GM19023 (cell line): ENCODE measurements around the gene PFKL.
"Not testable (repeated sequence)": the region's sequence is repeated elsewhere in the genome, so short reads cannot be mapped to it uniquely, and the experiment has no call there.

Source experiments
- ATAC-seq: cut with Tn5 transposase; IDR thresholded peaks from one replicate; pipeline ENCODE4 v1.9.1; 2021; ENCODE audit warnings: mild to moderate bottlenecking, moderate library complexity; ENCODE audit not compliant: unreplicated experiment

Gene PFKL

DNA sequence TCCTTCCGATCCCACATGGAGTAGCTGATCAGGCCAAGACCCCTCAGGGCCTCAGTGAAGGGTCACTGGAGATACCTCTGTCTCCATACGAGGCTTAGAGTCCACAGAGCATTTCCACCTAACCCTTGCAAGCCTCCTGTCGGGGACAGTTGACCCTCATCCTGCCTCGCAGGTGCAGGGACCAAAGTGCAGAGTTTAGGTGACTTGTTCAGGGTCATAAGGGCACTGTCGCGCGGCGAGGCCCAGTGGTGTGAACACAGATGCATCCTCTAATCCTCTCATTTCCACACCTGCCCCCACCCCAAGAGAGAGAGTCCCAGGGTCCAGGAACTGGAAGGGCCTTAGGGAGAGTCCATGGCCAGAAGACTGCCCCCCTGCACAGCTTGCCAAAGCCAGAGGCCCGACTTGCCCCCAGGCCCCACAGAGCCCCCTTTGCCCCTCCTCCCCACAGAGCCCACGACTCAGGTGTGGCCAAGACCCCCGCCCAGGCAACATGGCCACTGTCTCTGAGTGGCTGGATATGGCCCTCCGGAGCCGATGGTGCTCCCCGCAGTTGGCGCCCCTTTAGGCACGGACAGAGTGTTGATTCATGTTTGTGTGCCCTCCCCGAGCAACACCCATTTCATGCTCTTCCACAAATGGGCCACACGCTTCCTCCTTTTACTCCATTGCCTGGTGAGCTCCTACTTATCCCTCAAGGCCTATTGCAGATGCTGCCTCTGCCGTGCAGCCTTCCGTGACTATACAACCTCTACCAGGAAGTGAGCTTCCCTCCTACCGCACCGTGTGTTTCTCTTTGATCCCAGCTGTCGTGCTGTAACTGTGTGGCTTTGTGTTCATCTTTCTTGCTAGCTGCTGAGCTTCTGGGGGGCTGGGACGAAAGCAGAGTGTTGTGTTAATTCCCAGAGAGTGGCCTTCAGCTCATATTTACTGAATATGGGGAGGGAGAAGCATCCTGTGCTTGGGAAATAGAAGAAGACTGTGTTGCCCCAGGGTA lies 55.2 kb downstream of the PFKL start:
- no peak for ATAC-seq

DNA sequence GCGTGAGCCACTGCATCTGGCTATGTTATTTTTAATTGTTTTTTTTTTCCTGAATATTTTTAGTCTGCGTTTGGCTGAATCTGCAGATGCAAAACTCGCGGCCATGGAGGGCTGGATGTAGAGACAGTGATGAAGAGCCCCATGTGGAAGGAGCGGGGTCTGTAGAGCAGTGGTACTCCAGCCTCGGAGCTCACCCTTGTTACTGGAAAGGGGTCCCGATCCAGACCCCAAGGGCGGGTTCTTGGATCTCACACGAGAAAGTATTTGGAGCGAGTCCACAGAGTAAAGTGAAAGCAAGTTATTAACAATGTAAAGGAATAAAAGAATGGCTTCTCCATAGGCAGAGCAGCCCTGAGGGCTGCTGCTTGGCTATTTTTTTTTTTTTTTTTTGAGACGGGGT lies 56.3 kb downstream of the PFKL start:
- no peak for ATAC-seq

DNA sequence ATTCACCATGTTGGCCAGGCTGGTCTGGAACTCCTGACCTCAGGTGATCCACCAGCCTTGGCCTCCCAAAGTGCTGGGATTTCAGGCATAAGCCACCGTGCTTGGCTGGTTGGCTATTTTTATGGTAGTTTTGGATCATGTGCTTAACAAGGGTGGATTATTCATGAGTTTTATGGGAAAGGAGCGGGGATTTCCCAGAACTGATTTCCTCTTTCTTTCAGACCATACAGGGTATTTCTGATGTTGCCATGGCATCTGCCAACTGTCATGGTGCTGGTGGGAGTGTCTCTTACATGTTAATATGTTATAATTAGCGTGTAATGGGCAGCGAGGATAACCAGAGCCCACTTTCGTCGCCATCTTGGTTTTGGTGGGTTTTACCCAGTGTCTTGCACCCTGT lies 56.8 kb downstream of the PFKL start:
- no peak for ATAC-seq

DNA sequence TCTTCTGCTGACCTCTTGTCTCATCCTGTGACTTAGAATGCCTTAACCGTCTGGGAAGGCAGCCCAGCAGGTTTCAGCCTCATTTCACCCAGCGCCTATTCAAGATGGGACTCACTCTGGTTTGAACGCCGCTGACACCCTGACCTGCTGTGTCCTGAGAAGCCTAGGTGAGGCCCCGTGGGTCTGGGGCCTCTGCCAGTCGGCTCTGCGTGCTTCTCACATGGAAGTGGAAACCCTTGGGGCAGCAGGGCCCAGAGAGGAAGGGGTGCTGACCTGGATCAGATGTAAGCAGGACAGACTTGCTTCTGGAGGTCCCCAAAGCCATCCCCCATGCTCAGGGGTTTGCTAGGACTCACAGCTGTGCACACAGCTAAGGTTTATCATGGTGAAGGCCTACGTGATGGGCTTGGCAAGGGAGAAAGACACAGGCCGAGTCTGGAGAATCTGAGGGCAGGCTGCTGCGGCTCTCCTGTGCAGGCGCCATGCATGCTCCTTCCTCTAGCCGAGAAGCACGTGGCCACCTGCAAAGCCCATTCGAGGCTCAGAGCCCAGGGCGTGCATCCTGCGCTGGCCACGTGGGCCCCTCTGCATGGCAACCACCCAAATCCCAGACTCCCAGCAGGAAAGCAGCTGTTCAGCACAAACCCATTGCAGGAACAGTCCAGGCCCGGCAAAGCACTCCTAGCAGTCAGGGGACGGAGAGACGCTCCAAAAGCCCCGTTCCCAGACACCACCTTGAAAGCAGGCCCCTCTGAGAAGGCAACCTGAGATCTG lies 57.4 kb downstream of the PFKL start:
- ATAC-seq, result no peak

GRCh38 chr21:44359396-44359795 lies 59.5 kb downstream of the PFKL start:
- ATAC-seq, result no peak

DNA sequence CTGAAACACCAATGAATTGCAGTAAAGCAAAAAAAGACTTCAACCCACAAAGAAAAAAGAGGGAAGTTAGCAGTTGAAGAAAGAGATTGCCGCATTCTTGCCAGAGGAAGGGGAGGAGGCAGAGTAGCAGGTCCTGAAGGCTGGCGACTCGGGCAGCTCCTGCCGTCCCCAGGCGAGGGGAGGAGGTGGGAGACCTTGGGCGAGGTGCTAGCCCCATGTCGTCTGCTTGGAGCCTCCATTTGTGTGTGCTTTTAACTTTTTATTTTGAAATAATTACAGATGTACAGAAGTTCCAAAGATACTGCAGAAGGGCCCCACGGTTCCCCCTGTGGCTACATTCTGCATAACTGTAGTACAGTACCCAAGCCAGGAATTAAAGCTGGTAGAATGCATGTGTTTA lies 60.3 kb downstream of the PFKL start:
- no peak for ATAC-seq

GRCh38 chr21:44361903-44362302 lies 62.0 kb downstream of the PFKL start:
- not testable (repeated sequence) for ATAC-seq

DNA sequence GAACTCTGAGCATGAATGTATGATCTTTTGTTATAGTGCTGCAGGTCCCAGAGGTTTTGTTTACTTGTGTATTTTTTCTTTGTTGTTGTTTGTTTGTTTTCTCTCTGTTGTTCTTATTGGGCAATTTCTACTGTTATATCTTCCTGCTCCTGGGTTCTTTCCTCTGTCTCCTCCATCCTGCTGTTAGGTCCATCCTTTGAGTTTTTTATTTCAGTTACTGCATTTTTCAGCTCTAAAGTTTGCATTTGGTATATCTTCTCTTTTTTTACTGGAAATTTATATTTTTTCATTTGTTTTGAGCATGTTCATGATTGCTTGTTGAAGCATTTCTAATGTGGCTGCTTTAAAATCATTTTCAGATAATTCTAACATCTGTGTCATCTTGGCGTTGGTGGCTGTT lies 63.4 kb downstream of the PFKL start:
- ATAC-seq, result no peak

DNA sequence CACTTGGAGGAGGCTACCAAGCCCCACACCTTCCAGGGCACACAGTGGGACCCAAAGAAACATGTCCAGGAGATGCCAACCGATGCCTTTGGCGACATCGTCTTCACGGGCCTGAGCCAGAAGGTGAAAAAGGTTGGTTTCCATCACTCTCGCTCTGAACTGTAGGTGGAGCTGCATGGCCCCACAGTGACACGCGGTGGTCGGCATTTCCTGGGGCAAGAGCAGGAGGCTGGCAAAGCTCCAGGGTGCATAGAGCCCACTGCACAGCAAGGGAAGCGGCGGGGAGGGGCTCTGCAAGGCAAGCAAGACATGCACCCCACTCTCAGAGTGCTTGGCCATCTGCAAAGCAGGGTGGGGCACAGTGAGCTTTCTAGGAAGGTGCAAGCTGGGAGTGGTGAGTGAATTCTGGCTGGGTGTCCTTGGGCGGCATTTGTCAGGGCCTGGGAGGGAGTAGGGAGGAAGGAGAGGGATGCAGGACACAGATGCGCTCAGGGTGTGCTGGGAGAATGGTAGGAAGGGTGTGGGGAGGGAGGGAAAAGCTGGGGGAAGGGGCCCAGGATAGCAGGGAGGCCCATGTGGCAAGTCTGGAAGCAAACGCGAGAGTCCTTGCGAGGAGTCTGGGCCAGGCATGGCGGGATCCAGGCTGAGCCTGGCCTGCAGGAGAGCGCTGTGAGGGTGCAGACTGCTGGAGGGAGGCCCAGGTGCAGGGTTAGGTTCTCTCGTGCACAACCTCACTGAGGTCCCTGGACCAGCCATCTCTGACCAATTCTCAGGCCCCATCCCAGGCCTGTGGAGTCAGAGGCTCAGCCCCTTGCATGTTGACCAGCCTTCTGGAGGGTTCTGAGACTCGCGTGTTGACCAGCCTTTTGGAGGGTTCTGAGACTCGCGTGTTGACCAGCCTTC lies 64.5 kb downstream of the PFKL start:
- ATAC-seq, result no peak

GRCh38 chr21:44365251-44365966 lies 65.6 kb downstream of the PFKL start:
- no peak for ATAC-seq

- no peak for ATAC-seq
These were observed 66.2 kb downstream of the PFKL start for GRCh38 chr21:44365967-44366585.

- no peak for ATAC-seq
These were observed 66.8 kb downstream of the PFKL start for GRCh38 chr21:44366586-44367211.

DNA sequence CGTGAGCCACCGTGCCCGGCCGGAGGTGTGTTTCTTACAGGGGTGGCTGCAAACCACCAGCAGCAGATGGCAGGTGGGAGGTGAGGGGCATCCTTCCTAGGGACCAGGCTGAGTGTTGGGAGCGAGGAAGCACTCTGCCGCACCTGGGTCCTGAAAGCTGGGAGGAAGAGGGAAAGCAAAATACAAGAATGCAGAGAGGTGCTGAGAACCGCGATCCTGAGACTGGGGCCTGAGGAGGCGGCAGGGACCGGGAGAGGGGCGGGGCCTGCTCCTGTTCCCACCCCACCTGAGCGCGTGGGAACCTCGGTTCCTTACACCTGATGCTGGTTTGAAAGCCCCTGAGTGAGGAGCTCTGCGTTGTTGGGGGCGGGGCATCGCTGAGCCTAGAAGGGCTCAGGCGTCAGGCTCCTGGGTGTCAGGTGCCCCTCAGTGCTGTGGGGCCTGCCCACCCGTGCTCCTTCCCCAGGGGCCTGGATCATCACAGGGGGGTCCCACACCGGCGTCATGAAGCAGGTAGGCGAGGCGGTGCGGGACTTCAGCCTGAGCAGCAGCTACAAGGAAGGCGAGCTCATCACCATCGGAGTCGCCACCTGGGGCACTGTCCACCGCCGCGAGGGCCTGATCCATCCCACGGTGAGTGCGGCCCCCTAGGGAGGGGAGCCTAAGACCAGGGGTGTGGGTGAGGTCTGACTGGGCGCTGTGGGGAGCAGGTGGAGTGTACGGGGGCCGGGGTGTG lies 69.0 kb downstream of the PFKL start:
- ATAC-seq, result no peak

DNA sequence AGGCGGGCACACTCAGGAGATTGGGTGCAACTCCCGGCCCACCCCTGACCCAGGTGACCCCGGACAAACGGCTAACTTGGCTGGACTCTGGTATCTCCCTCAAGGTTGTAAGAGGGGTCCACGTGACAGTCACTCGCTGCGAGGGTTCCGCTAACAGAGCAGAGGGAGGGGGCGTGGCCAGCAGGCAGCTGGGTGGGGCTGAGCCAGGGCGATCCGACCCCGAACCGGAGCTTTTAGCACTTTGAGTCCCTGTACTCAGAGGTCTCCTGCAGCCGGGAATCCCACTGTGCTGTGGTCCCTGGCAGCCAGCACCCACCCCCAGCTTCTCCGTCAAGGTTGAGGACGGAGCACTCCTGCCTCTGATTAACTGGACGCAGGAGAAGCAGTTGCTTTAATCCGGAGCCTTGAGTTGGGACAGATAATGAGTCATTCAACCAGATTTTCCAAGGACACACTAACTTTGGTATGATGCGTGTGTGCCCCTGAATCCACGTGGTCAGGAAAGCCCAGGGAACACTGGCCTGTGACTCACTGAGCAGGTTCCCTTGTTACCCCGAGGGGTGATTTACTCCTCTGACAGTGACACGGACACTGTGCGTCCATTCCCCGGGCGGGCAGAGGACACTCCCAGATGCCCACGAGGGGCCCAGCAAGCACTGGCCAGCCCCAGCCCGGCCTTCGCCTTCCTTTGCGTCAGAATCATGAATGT lies 70.3 kb downstream of the PFKL start:
- ATAC-seq, result no peak

DNA sequence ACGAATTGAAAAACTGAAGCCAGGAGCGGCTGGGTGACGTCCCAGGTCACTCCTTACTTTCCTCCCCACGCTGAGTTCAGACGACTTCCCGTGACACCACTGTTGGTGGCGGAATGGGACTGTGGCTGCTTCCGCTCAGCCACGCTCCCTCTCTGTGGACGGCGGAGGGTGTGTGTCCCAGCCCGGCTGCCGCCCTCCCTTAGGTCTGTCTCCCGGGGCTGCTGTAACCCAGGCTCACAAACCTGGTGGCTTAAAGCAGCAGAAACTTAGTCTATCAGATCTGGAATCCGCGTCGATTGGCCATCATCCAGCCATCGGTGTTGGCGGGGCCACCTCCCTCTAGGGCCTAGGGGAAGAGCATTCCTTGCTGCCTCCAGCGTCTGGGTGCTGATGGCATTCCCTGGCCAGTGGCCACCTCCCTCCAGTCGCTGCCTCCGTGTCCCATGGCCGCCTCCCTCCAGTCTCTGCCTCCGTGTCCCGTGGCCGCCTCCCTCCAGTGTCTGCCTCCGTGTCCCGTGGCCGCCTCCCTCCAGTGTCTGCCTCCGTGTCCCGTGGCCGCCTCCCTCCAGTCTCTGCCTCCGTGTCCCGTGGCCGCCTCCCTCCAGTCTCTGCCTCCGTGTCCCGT lies 71.0 kb downstream of the PFKL start:
- ATAC-seq, result no peak

- no peak for ATAC-seq
These were observed 71.7 kb downstream of the PFKL start for GRCh38 chr21:44371596-44371995.

DNA sequence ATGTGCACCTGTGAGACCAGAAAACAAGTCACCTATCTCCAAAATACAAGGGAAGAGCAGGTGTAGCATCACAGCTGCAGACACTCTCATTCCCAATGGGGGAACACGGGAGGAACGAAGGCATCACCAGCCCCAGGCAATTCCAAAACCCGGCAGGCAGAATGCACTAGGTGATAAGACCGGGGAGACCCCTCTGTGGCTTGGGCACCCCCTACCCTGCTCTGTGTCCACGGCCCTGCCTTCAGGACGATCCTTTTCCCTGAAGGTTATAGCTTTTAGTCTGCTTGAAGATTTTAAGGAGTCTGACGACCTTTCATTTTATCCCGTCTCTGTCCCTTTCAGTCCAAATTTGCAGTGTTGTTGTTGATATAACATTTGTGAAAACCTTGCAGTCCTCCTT lies 72.8 kb downstream of the PFKL start:
- ATAC-seq, result no peak
